ENCODE results near the gene COL6A1.
"Not testable (repeated sequence)": the region's sequence is repeated elsewhere in the genome, so short reads cannot be mapped to it uniquely, and the experiment has no call there.

The COL6A1 gene

DNA sequence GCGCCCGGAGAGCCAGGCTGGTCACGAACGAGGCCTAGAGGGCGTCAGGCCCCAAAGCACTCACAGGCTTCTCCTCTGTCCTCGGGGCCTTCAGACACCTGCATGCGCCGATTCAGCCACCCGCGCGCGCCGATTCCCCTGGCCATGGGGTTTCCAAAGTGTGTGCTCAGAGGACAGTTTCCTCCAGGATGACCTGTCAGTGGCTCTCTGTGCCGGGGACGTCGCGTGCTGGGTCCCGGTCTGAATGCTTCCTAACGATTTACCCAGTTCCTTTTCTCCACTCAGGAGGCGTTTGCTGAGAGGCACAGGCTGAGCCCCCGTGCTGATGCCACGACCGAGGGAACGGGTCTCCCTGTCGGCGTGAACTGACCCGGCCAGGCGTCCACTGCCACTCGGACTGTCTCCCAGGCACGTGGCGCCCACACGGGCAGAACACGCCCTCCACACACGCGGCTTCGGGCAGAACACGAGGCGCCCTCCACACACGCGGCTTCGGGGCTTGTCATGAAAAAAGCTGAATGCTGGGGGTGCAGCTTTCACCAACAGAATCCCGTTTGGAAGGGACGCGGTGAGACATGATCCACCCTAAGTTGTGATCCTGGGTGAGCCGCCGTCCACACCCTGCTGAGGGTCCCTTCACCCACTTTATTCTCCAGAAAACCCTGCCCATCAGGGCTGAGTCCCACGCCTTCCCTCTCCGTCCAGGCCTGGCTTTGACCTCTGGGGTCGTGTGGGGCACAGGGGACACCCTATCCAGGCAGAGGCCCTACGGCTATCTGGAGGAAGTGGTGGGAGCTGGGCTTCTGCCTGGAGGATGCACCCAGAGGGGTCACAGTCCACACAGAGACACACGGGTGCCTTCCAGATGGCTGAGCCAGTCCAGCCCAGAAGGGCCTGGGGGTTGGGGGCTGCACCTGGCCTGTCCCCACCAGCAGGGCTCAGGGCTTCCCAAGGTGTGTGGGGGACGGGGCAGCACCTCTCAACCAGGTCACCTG lies 56.1 kb downstream of the COL6A1 start:
- Mint-ChIP-seq H3K27me3 (ENCODE audit: low read depth) (no peaks in the 10 kb centered on the region), H3K4me1 (ENCODE audit: low read depth) (no peaks in the 10 kb centered on the region), H3K9me3 (no peaks in the 10 kb centered on the region), H3K36me3 (ENCODE audit: low read depth) (no peaks in the 10 kb centered on the region), H3K27ac (no peak overlapping the region), H3K4me3 (no peak overlapping the region)

DNA sequence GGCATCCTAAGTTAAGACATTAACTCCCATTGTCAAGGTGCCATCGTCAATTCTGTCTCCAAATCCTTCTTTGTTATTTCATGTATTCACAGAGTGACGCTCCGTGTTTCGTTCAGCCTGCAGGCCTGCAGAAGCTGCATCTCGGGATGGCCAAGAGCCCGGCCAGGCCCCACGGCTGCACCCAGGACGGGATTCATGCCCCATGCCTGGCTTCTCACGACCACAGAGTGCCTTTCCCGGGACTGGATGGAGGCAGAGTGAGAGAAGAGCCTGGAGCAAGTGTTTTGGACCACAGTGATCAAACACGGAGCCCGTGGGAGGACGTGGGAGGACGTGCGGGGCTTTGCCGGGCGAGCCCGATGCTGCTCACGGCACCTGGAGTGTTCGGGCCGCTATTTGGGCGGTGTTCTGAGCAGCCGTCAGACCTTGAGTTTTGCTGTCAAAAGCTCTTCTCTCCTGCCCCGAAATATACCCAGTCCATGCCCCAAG lies 56.8 kb downstream of the COL6A1 start:
- Mint-ChIP-seq H3K27ac (no peak overlapping the region), H3K9me3 (no peaks in the 10 kb centered on the region), H3K36me3 (ENCODE audit: low read depth) (no peaks in the 10 kb centered on the region), H3K4me3 (no peak overlapping the region), H3K27me3 (ENCODE audit: low read depth) (no peaks in the 10 kb centered on the region), H3K4me1 (ENCODE audit: low read depth) (no peaks in the 10 kb centered on the region)

DNA sequence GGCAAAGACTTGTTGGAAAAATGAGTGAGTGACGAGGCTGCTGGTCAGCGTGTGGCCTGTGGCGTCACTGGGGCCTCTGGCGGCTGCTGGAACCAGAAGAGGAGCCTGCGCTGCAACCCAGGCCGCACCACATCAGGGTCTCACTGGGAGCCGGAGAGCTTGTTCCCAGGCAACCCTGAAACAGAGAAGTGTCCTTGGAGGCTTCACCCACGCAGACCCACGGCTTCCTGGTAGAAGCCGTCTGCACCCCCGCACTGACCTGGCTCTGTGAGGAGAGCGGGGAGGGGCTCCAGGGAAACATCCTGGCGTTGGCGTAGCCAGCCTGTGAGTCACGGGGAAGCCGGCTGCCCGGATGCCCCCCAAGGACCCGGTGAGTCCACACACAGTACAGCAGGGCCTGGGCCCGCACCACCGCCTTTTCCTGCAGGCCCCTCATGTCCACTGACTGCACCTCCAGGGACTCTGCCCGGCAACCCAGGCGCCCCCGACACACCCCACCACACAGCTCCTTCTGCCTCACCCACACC lies 57.4 kb downstream of the COL6A1 start:
- Mint-ChIP-seq H3K36me3 (ENCODE audit: low read depth) (no peaks in the 10 kb centered on the region), H3K9me3 (no peaks in the 10 kb centered on the region), H3K4me3 (no peak overlapping the region), H3K27me3 (ENCODE audit: low read depth) (no peaks in the 10 kb centered on the region), H3K4me1 (ENCODE audit: low read depth) (no peaks in the 10 kb centered on the region), H3K27ac (no peak overlapping the region)

DNA sequence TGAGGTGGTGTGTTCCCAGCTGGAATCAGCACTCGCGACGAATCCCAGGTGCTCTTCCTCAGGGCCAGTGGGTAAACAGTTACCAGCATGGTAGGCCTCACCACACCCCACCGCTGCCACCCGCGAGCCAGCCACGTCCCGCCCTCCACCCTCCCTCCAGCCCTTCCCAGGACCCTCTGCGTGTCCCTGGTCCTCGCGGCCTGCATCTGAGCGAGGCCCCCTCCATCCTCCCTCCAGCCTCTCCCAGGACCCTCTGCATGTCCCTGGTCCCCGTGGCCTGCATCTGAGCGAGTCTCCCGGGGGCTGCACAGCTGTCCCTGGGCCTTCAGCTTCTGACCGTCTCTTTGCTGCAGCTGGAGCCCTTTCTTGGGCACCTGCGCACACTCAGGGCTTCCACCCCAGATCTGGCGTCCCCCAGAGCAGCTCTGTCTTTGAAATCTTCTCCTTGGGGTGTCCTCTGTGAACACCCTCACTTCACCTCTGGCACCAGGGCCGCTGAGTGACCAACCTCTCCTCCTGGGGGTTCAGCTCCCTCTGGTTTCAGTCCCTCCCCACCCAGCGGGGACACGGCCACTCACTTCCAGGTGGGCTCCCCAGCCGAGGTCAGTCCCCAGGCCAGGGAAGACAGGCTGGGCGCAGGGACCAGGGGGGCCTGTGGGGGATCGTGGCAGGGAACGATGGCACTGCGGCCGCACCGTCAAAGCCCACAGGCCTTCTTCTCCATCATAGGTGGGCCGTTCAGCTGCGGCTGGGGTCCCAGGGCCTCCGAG lies 58.5 kb downstream of the COL6A1 start:
- no peaks in the 10 kb centered on the region for H3K36me3 Mint-ChIP-seq (ENCODE audit: low read depth)
- H3K27ac Mint-ChIP-seq: no peak overlapping the region
- no peaks in the 10 kb centered on the region for H3K27me3 Mint-ChIP-seq (ENCODE audit: low read depth)

DNA sequence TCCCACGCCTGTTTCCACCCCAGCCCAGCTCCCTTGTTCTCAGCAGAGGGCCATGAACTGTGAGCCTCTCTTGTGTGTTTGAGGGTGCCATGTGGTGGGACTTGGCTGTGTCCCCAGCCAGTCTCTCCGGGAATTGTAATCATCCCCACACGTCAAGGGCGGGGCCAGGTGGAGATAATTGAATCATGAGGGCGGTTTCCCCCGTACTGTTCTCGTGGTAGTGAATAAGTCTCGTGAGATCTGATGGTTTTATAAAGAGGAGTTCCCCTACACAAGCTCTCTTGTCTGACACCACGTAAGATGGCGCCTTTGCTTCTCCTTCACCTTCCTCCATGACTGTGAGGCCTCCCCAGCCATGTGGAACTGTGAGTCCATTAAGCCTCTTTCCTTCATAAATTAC lies 59.1 kb downstream of the COL6A1 start:
- Mint-ChIP-seq H3K36me3 (ENCODE audit: low read depth) (no peaks in the 10 kb centered on the region), H3K27ac (no peak overlapping the region), H3K4me3 (no peak overlapping the region), H3K27me3 (ENCODE audit: low read depth) (no peaks in the 10 kb centered on the region), H3K4me1 (ENCODE audit: low read depth) (no peaks in the 10 kb centered on the region), H3K9me3 (no peaks in the 10 kb centered on the region)

More for the DNA sequence above, 58.5 kb downstream of the COL6A1 start:
- Mint-ChIP-seq H3K4me1 (ENCODE audit: low read depth) (no peaks in the 10 kb centered on the region), H3K4me3 (no peak overlapping the region), H3K9me3 (no peaks in the 10 kb centered on the region)

DNA sequence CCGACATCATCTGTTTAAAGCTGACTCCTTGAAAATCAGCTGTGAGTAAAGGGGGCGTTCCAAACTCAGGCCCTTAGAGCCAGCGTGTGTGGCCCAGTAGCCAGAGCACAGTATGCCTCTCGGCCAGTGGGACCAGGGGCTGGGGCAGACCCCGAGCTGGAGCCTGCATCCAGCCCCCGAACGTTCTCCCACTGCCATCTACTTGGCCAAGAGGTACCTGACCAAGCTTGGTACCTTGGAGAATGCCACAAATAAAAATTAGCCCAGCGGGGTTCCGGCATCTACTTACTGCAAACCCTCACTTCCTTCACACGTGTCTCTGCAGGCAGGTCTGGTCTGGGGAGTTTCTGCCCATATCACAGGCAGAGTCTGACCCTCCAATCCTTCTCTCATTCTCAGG lies 59.6 kb downstream of the COL6A1 start:
- Mint-ChIP-seq H3K27me3 (ENCODE audit: low read depth) (no peaks in the 10 kb centered on the region), H3K4me1 (ENCODE audit: low read depth) (no peaks in the 10 kb centered on the region), H3K27ac (no peak overlapping the region), H3K36me3 (ENCODE audit: low read depth) (no peaks in the 10 kb centered on the region), H3K4me3 (no peak overlapping the region), H3K9me3 (no peaks in the 10 kb centered on the region)

DNA sequence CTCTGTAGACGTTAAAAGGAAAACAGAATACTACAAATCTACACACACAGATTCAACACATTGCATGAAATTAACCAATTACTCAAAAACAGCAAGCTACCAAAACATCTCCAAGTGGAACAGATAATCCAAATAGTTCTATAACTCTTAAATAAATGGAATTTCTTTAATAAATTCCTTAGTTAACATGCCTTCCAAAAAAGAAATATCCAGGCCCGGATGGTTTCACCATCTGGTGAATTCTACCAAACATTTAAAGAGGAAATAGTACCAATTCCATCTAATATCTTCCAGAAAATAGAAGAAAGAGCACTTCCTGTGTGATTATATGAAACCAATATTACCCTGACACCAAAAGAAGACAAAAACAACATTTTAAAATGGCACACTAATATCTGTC lies 63.6 kb downstream of the COL6A1 start:
- no peaks in the 10 kb centered on the region for H3K27me3 Mint-ChIP-seq (ENCODE audit: low read depth)
- no peak overlapping the region for H3K4me3 Mint-ChIP-seq
- no peaks in the 10 kb centered on the region for H3K36me3 Mint-ChIP-seq (ENCODE audit: low read depth)
- no peaks in the 10 kb centered on the region for H3K4me1 Mint-ChIP-seq (ENCODE audit: low read depth)
- no peaks in the 10 kb centered on the region for H3K9me3 Mint-ChIP-seq
- H3K27ac Mint-ChIP-seq: no peak overlapping the region

DNA sequence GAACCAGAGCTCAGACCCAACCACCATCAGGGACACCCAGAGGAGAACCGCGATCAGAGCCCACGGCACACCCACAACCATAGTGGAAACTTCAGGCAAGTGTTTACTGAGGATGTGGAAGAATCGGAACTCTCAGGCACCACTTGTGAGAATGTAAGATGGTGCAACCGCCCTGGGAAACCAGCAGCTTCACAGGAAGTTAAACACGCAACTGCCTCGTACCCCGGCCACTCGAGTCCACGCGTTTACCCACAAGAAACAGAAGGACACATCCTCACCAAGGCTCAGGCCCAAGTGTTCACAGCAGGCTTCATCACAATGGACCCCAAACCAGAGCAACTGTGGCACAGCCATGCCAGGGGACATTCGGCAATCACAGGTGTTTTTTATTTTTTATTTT lies 64.9 kb downstream of the COL6A1 start:
- Mint-ChIP-seq H3K27me3 (ENCODE audit: low read depth) (no peaks in the 10 kb centered on the region), H3K9me3 (no peaks in the 10 kb centered on the region), H3K36me3 (ENCODE audit: low read depth) (no peaks in the 10 kb centered on the region), H3K4me3 (no peak overlapping the region), H3K27ac (no peak overlapping the region), H3K4me1 (ENCODE audit: low read depth) (no peaks in the 10 kb centered on the region)

DNA sequence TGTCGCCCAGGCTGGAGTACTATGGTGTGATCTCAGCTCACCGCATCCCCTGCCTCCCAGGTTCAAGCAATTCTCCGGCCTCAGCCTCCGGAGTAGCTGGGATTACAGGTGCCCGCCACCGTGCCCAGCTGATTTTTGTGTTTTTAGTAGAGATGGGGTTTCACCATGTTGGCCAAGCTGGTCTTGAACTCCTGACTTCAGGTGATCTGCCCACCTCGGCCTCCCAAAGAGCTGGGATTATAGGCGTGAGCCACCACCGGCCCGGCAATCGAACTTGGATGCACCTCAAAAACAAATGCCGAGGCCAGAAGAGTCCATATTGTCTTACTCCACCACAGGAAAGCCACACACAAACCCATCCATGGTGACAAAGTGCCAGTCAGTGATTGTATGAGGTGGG lies 65.3 kb downstream of the COL6A1 start:
- not testable (repeated sequence) for H3K4me3 Mint-ChIP-seq; H3K27me3 Mint-ChIP-seq (ENCODE audit: low read depth); H3K36me3 Mint-ChIP-seq (ENCODE audit: low read depth); H3K27ac Mint-ChIP-seq; H3K9me3 Mint-ChIP-seq; H3K4me1 Mint-ChIP-seq (ENCODE audit: low read depth)

DNA sequence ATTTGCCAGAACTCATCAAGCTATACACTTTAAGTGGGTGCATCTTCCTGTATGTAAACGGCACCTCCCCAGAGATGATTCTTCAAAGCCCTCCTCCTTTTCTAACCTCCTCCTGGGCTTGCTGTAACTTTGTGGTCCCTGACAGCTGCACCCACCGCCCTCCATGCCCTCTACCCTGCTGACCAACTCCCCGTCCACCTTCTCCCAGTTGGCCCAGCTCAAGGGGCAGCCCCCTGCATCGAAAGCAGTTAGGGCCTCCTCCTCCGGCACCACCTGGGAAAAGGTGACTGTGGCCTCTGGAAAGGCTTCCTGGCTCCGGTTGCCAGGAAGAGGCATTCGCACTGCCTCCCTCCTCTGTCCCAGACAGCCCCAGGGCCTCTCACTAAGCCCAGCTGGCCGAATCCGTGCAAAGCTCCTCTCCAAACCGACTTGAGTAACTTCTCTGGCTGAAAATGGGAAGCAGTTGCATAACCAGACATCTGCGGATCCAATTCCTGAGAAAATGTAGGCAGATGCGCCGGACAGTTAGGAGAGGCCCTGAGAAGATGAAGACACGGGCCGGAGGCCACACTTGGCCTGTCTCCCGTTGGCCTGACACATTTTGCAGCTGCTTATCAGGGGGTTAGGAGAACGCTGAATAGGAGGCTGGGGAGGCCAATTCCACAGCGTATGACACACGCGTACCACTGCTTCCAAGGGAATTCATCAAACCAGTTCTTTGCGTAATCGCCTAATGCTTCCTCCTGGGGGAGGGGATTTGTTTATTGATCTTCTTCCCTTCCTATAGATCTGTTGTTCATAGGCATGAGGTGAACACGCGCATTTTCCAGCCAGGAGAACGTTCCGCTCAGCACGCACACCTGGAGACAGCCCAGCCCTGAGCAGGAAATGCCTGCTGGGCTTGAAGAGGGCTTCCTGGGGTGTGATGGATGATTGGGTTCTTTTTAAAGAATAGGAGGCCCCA lies 67.6 kb downstream of the COL6A1 start:
- H3K4me3 Mint-ChIP-seq: no peak overlapping the region
- no peaks in the 10 kb centered on the region for H3K36me3 Mint-ChIP-seq (ENCODE audit: low read depth)

DNA sequence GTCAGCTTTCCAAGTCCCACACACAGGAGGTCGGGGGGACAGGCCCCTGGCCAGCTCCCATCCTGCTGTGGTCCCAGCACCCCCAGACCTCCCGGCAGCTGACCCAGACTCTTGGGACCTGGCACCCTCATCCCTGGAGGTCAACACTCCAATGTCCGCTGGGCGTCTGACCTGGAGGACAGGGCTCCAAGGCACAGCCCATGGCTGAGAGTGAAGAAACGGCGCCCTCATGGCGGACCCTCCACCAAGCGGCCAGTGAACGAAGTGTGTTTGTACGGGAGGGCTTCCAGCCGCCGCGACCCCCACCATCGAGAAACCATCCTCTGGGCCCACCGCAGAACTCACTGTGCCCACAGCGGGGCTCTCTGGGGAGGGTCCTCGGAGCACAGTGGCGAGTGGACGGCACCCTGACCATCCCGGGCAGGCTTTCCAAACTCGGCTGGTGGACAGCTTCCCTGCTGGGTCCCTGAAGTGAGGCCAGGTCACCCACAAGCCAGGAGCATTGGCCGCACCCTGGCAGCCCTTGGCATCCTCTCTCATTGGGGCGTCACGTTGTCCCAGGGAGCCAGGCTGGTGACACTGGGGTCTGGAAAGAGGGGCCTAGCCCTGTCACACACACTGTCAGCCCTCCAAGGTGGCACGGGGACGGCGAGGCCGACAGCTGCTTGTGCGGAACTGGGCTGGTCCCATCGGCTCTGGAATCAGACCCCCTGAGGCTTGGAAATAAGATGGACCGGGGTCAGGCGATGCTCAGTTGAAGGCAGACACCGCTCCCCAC lies 68.5 kb downstream of the COL6A1 start:
- H3K27me3 Mint-ChIP-seq (ENCODE audit: low read depth): no peaks in the 10 kb centered on the region
- no peaks in the 10 kb centered on the region for H3K9me3 Mint-ChIP-seq
- H3K4me3 Mint-ChIP-seq: no peak overlapping the region
- no peak overlapping the region for H3K27ac Mint-ChIP-seq
- H3K36me3 Mint-ChIP-seq (ENCODE audit: low read depth): no peaks in the 10 kb centered on the region
- H3K4me1 Mint-ChIP-seq (ENCODE audit: low read depth): no peaks in the 10 kb centered on the region

More for the DNA sequence above, 67.6 kb downstream of the COL6A1 start:
- Mint-ChIP-seq H3K27ac (no peak overlapping the region), H3K4me1 (ENCODE audit: low read depth) (no peaks in the 10 kb centered on the region), H3K9me3 (no peaks in the 10 kb centered on the region), H3K27me3 (ENCODE audit: low read depth) (no peaks in the 10 kb centered on the region)

DNA sequence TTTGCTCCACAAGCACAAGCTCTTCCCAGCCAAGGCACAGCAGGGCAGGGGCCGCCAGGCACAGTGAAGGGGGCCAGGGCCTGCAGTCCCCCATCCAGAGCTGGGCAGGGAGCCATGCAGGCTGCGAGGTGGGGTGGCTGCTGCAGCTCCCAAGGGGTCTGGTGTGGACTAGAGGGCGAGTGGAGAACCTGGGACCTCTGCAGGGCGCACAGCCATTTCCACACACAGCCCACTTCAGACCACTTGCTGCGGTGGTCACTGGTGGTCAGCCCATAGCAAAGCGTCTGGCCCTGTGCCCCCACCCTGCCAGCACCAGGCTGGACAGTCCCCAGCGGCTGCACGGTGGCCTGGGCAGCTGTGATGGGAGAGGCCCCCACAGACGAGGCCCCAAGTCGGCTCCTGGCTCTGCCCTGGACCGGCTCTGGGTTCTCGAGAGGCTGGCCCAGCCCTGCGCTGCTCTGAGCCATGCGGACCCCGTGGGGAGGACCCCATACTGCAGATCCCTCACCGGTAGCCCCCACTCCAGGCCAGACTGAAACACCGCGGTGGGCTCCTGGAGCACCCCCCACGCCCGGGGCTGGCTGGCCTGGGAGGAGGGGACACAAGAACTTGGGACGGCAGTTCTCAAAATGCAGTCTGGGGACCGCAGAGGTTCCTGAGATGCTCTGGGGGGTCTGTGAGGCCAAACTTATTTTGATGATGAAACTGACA lies 69.3 kb downstream of the COL6A1 start:
- H3K4me3 Mint-ChIP-seq: no peak overlapping the region
- H3K9me3 Mint-ChIP-seq: no peaks in the 10 kb centered on the region
- no peaks in the 10 kb centered on the region for H3K27me3 Mint-ChIP-seq (ENCODE audit: low read depth)
- H3K4me1 Mint-ChIP-seq (ENCODE audit: low read depth): no peaks in the 10 kb centered on the region
- no peaks in the 10 kb centered on the region for H3K36me3 Mint-ChIP-seq (ENCODE audit: low read depth)
- H3K27ac Mint-ChIP-seq: no peak overlapping the region

DNA sequence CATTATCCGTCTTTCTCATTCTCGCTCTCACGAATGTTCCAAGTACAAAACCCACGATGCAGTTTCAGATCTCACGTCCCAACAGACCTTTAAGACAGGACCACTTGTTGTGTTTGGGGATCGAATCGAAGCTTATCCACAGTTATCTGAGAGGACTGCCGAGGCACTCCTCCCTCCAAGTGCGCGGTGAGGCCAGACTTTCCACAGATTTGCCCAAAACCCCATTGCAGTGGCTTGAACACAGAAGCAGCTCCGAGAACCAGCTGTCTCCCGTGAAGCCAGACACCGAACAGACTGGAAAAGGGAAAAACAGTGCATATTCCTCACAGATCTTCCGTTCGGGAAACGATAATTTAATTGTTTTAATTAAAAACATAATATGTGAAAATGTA lies 69.8 kb downstream of the COL6A1 start:
- no peak overlapping the region for H3K27ac Mint-ChIP-seq
- H3K27me3 Mint-ChIP-seq (ENCODE audit: low read depth): no peaks in the 10 kb centered on the region
- H3K9me3 Mint-ChIP-seq: no peaks in the 10 kb centered on the region
- H3K36me3 Mint-ChIP-seq (ENCODE audit: low read depth): no peaks in the 10 kb centered on the region
- no peaks in the 10 kb centered on the region for H3K4me1 Mint-ChIP-seq (ENCODE audit: low read depth)
- H3K4me3 Mint-ChIP-seq: no peak overlapping the region

All from T-helper 1 cell treated with Interleukin-12 subunit alpha and Interleukin-12 subunit beta and Interleukin-4 antibody, amounts not matched to agents 30 μg/mL and 1 μg/mL, for 36 hours (primary cell).